H1 (cell line): ENCODE measurements around the gene PAFAH1B1. TPM values are rescaled to one million over a fixed set of nuclear protein-coding genes. Genes with fewer than 3 reads are reported as not detected.

Source experiments
- CTCF ChIA-PET: fragments of 300-600 bp; sonication (Branson Sonifier 250); formaldehyde crosslinking; loops from one replicate; lab custom pipeline; 2021; ENCODE audit not compliant: partially characterized antibody; lab: Charles Lee
- POLR2A ChIA-PET: fragments of 300-600 bp; sonication (Branson Sonifier 250); formaldehyde crosslinking; loops from one replicate; lab custom pipeline; 2021; ENCODE audit warnings: inconsistent platforms; ENCODE audit not compliant: partially characterized antibody; lab: Charles Lee
- DNase-seq, 2 experiments: peaks; one replicate each; pipeline versions ENCODE4 v3.0.0 to v3.0.0-alpha.2; 2010 to 2022; ENCODE audit warnings: low spot score in 2 of 2, low read depth in 1 of 2, mixed read lengths in 1 of 2
- FAIRE-seq: peaks from 2 replicates; lab custom pipeline; 2011; peaks lifted over from hg19 to GRCh38; lab: Jason Lieb, UNC
- H2AFZ ChIP-seq: 2 replicates; pipeline ENCODE4 v1.8.1; 2012; ENCODE audit warnings: low read length, inconsistent platforms
- H2AK5ac ChIP-seq: 2 replicates; pipeline ENCODE4 v1.6.1; 2013; ENCODE audit warnings: low read depth, low read length
- H2BK120ac ChIP-seq: replicated peaks from 2 replicates; pipeline ENCODE3; 2013; ENCODE audit warnings: low read depth, low read length, inconsistent platforms
- H2BK12ac ChIP-seq: 2 replicates; pipeline ENCODE4 v1.6.1; 2013; ENCODE audit warnings: low read depth, low read length
- H2BK15ac ChIP-seq: 2 replicates; pipeline ENCODE4 v1.6.1; 2013; ENCODE audit warnings: low read length
- H2BK20ac ChIP-seq: 2 replicates; pipeline ENCODE4 v1.6.1; 2013; ENCODE audit warnings: low read length
- H2BK5ac ChIP-seq: 2 replicates; pipeline ENCODE4 v1.6.1; 2013; ENCODE audit warnings: low read depth, low read length
- H3K14ac ChIP-seq: 2 replicates; pipeline ENCODE4 v1.6.1; 2013; ENCODE audit warnings: inconsistent platforms; ENCODE audit not compliant: insufficient read length
- H3K18ac ChIP-seq: 2 replicates; pipeline ENCODE4 v1.6.1; 2013; ENCODE audit warnings: low read length; ENCODE audit errors: extremely low read depth
- H3K23ac ChIP-seq: 2 replicates; pipeline ENCODE4 v1.6.1; 2013; ENCODE audit warnings: inconsistent platforms; ENCODE audit not compliant: insufficient read length
- H3K23me2 ChIP-seq: 2 replicates; pipeline ENCODE4 v1.6.1; 2013; ENCODE audit warnings: low read depth, low read length
- H3K27ac ChIP-seq: 2 replicates; pipeline ENCODE4 v1.6.1; 2011; ENCODE audit warnings: low read depth, low read length, inconsistent platforms
- H3K27me3 ChIP-seq, 4 experiments: replicated peaks in 1 of 4; 1 replicate in 1 of 4; 2 replicates in 3 of 4; pipeline versions ENCODE4 v1.6.1 to v1.8.1; 2011 to 2013; ENCODE audit warnings: low read length in 3 of 4, mild to moderate bottlenecking in 3 of 4, inconsistent platforms in 2 of 4, mixed read lengths in 2 of 4, moderate library complexity in 1 of 4; ENCODE audit not compliant: control insufficient read depth in 3 of 4, insufficient read depth in 3 of 4; ENCODE audit errors: extremely low read depth in 1 of 4
- H3K36me3 ChIP-seq, 4 experiments: 2 replicates each; pipeline versions ENCODE4 v1.6.1 to v1.8.1; 2011 to 2013; ENCODE audit warnings: mild to moderate bottlenecking in 4 of 4, low read length in 3 of 4, moderate library complexity in 2 of 4, control low read depth in 1 of 4, inconsistent platforms in 1 of 4; ENCODE audit not compliant: insufficient read depth in 4 of 4, control insufficient read depth in 2 of 4
- H3K4ac ChIP-seq: replicated peaks from 2 replicates; pipeline ENCODE3; 2013; ENCODE audit warnings: low read length, low read depth, mixed read lengths, inconsistent platforms; ENCODE audit not compliant: insufficient read length
- H3K4me1 ChIP-seq, 4 experiments: replicated peaks in 1 of 4; 1 replicate in 1 of 4; 2 replicates in 3 of 4; pipeline versions ENCODE4 v1.6.1 to v1.8.1; 2011 to 2013; ENCODE audit warnings: low read length in 3 of 4, inconsistent platforms in 2 of 4, mixed read lengths in 1 of 4; ENCODE audit not compliant: insufficient read depth in 4 of 4, control insufficient read depth in 3 of 4
- H3K4me2 ChIP-seq, 2 experiments: 2 replicates each; pipeline versions ENCODE4 v1.6.1 to v1.8.1; 2011 to 2013; ENCODE audit warnings: low read depth in 2 of 2, low read length in 2 of 2, control low read depth in 1 of 2, inconsistent platforms in 1 of 2, mild to moderate bottlenecking in 1 of 2; ENCODE audit not compliant: insufficient read depth in 1 of 2
- H3K4me3 ChIP-seq, 4 experiments: fragments of 200-600, 300-600 bp in 1 of 4; sonication (generic), shearing (Covaris generic), sonication (Bioruptor Twin) in 1 of 4; 2 replicates each; pipeline versions ENCODE4 v1.5.1 to v1.8.1; 2011 to 2016; ENCODE audit warnings: low read length in 4 of 4, low read depth in 3 of 4, control low read depth in 2 of 4, inconsistent platforms in 2 of 4, mild to moderate bottlenecking in 2 of 4, mixed read lengths in 1 of 4, moderate library complexity in 1 of 4; ENCODE audit not compliant: insufficient read depth in 2 of 4; ENCODE audit errors: extremely low read depth in 1 of 4
- H3K56ac ChIP-seq: replicated peaks from 2 replicates; pipeline ENCODE3; 2013; ENCODE audit warnings: low read depth, mild to moderate bottlenecking, mixed read lengths, low read length, inconsistent platforms; ENCODE audit not compliant: insufficient read length
- H3K79me1 ChIP-seq: 2 replicates; pipeline ENCODE4 v1.6.1; 2013; ENCODE audit warnings: low read depth, low read length, control low read depth
- H3K79me2 ChIP-seq, 2 experiments: 2 replicates each; pipeline versions ENCODE4 v1.6.1 to v1.8.1; 2012 to 2013; ENCODE audit warnings: low read length in 2 of 2, mild to moderate bottlenecking in 2 of 2, inconsistent platforms in 1 of 2; ENCODE audit not compliant: insufficient read depth in 2 of 2, control insufficient read depth in 1 of 2
- H3K9ac ChIP-seq, 4 experiments: replicated peaks in 1 of 4; 1 replicate in 1 of 4; 2 replicates in 3 of 4; pipeline versions ENCODE4 v1.6.1 to v1.8.1; 2011 to 2013; ENCODE audit warnings: low read depth in 3 of 4, low read length in 3 of 4, control low read depth in 2 of 4, mild to moderate bottlenecking in 2 of 4, moderate library complexity in 2 of 4, inconsistent platforms in 1 of 4; ENCODE audit errors: extremely low read depth in 1 of 4
- H3K9me3 ChIP-seq, 2 experiments: 2 replicates each; pipeline versions ENCODE4 v1.6.1 to v1.8.1; 2012 to 2013; ENCODE audit warnings: mild to moderate bottlenecking in 2 of 2, moderate library complexity in 2 of 2, control low read depth in 1 of 2, inconsistent platforms in 1 of 2, low read depth in 1 of 2, low read length in 1 of 2, mixed read lengths in 1 of 2; ENCODE audit not compliant: insufficient read depth in 2 of 2
- H4K20me1 ChIP-seq, 2 experiments: replicated peaks in 1 of 2; 2 replicates each; pipeline versions ENCODE3 to v1.8.1; 2011 to 2013; ENCODE audit warnings: inconsistent platforms in 2 of 2, low read length in 2 of 2, mild to moderate bottlenecking in 1 of 2; ENCODE audit not compliant: insufficient read depth in 2 of 2, control insufficient read depth in 1 of 2
- H4K5ac ChIP-seq: 2 replicates; pipeline ENCODE4 v1.6.1; 2013; ENCODE audit warnings: low read length, low read depth, mixed read lengths, inconsistent platforms; ENCODE audit not compliant: insufficient read length
- H4K8ac ChIP-seq: 2 replicates; pipeline ENCODE4 v1.8.0; 2013; ENCODE audit warnings: mild to moderate bottlenecking, moderate library complexity, low read length, inconsistent platforms; ENCODE audit not compliant: insufficient read depth; ENCODE audit errors: extremely low read depth
- H4K91ac ChIP-seq: replicated peaks from 2 replicates; pipeline ENCODE3; 2013; ENCODE audit warnings: low read length, mixed read lengths, inconsistent platforms; ENCODE audit not compliant: insufficient read length
- ATF2 ChIP-seq: IDR thresholded peaks from 2 replicates; pipeline ENCODE4 v1.6.1; 2012; ENCODE audit warnings: low read length, inconsistent platforms
- CEBPB ChIP-seq: IDR thresholded peaks from 2 replicates; pipeline ENCODE4 v1.6.1; 2012; ENCODE audit warnings: low read depth, low read length
- GABPA ChIP-seq: IDR thresholded peaks from 2 replicates; pipeline ENCODE4 v1.6.1; 2011; ENCODE audit warnings: mild to moderate bottlenecking, low read length, moderate library complexity, borderline replicate concordance; ENCODE audit not compliant: insufficient read depth
- JUND ChIP-seq: IDR thresholded peaks from 2 replicates; pipeline ENCODE4 v1.6.1; 2011; ENCODE audit warnings: mild to moderate bottlenecking, improper control_type of control experiment, low read length
- KDM4A ChIP-seq: IDR thresholded peaks from one replicate; pipeline ENCODE4 v1.7.1; 2012; ENCODE audit warnings: low read depth, mild to moderate bottlenecking, moderate library complexity, low read length, inconsistent platforms; ENCODE audit not compliant: severe bottlenecking
- POLR2A ChIP-seq, 2 experiments: IDR thresholded peaks; 1 replicate in 1 of 2; 2 replicates in 1 of 2; pipeline ENCODE4 v1.6.1; 2011; ENCODE audit warnings: low read depth in 2 of 2, low read length in 2 of 2, mild to moderate bottlenecking in 2 of 2; ENCODE audit errors: control extremely low read depth in 1 of 2
- RXRA ChIP-seq: IDR thresholded peaks from 2 replicates; pipeline ENCODE4 v1.6.1; 2011; ENCODE audit warnings: low read depth, mild to moderate bottlenecking, low read length, moderate library complexity; ENCODE audit not compliant: insufficient read depth
- SP4 ChIP-seq: IDR thresholded peaks from 2 replicates; pipeline ENCODE4 v1.6.1; 2012; ENCODE audit warnings: low read length, inconsistent platforms
- WGBS, 2 experiments: shearing (Covaris generic) in 1 of 2; methylation state at CpG; one replicate each; pipeline versions ENCODE4 v1.1.6 to v1.1.7; 2013 to 2015; ENCODE audit warnings: low lambda C conversion rate in 2 of 2, mixed read lengths in 2 of 2, inconsistent platforms in 1 of 2, low coverage in 1 of 2, missing lambda C conversion rate in 1 of 2; ENCODE audit not compliant: insufficient replicate concordance in 2 of 2, insufficient coverage in 1 of 2, insufficient read length in 1 of 2; ENCODE audit errors: extremely low coverage in 1 of 2, missing lambda C conversion rate in 1 of 2; 5-methylcytosine and 5-hydroxymethylcytosine counted together
- polyA plus RNA-seq, 7 experiments: library from polyadenylated mRNA; depleted of rRNA in 3 of 7; stranded (reverse) in 5 of 7; unstranded in 2 of 7; fragments of >200 nt in 5 of 7; fragments of 200-250 nt in 2 of 7; gene quantifications; 1 replicate in 5 of 7; 2 replicates in 1 of 7; 4 replicates in 1 of 7; pipeline versions ENCODE4 v1.2.1 to v1.2.3, GENCODE V29; 2011 to 2013; ENCODE audit warnings: missing spikeins in 2 of 7, mixed read lengths in 2 of 7
- total RNA-seq: library from RNA; stranded (reverse); fragmentation: NEBNext Ultra II Directional; extraction: Animal tissue kit (Norgen Biotek cat#: 25700); gene quantifications from 2 replicates; pipeline ENCODE4 v1.2.1, GENCODE V29; 2021
- TF ChIP-seq, protein P1 (sequence below): IDR thresholded peaks from 2 replicates; pipeline ENCODE4 v1.6.1; 2012; ENCODE audit warnings: inconsistent platforms

PAFAH1B1 gene
- total and polyA plus RNA-seq, 2 of the 8 experiments (the other 6 are each of a cell fraction or from before 2014, with no cell fraction given) = 42.0 to 152 TPM

- Histone ChIP-seq H3K79me1 (peaks cover 12% of the 10 kb centered on the region), H3K36me3 (no peaks in the 10 kb centered on the region), H3K4me3 (peak overlapping the region in 3 of 4 experiments; percentile 59 to 66 (median 62); a peak in 6 of 8 replicates), H4K20me1 (peaks cover 7 to 10% of the 10 kb centered on the region in 2 experiments), H2AK5ac (no peak overlapping the region), H4K91ac (peak overlapping the region; percentile 82), H3K23ac (no peak overlapping the region), H3K4ac (no peak overlapping the region), H3K27me3 (peaks cover 0 to 9% (median 6%) of the 10 kb centered on the region in 4 experiments; a peak in 5 of 7 replicates), H2BK5ac (peak overlapping the region; percentile 1; the same call in 1 of the 2 replicates), H2BK12ac (peak overlapping the region; percentile 29; the same call in 1 of the 2 replicates), H3K27ac (no peak overlapping the region), H4K5ac (peak overlapping the region; percentile 28), H3K56ac (no peak overlapping the region), H3K23me2 (peaks cover 7% of the 10 kb centered on the region; the same call in 1 of the 2 replicates), H2BK120ac (no peak overlapping the region), H3K9ac (no peak overlapping the region), H2AFZ (0 out of 2 replicates have a peak overlapping the region, but pooled peaks have one; percentile 19), H3K18ac (peak overlapping the region; percentile 75; the same call in 1 of the 2 replicates), H2BK20ac (no peak overlapping the region), H3K79me2 (peaks cover 21 to 35% of the 10 kb centered on the region in 2 experiments; a peak in 3 of 4 replicates), H3K9me3 (no peaks in the 10 kb centered on the region), H3K4me1 (peaks cover 4 to 31% (median 23%) of the 10 kb centered on the region in 4 experiments), H3K4me2 (peak overlapping the region; percentile 85 to 90), H3K14ac (no peak overlapping the region), H4K8ac (no peak overlapping the region; the same call in 1 of the 2 replicates), H2BK15ac (no peak overlapping the region; the same call in 1 of the 2 replicates)
- FAIRE-seq (no peak), DNase-seq (no peak)
- ChIA-PET CTCF (no interaction called here), POLR2A (interaction anchor here (4.3 kb wide), 1 partner anchor 11 kb away, joined by 23 read pairs; no protein-coding TSS in a partner anchor)
- WGBS, 2 experiments = 81% methylated on average over 34 of the region's 36 CpGs; no CpG with 5 or more reads in 1 of the 2 experiments
- TF ChIP-seq, protein P1, sequence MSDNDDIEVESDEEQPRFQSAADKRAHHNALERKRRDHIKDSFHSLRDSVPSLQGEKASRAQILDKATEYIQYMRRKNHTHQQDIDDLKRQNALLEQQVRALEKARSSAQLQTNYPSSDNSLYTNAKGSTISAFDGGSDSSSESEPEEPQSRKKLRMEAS = peak; percentile 40; the same call in 1 of the 2 replicates
- TF ChIP-seq SP4 (no peak), CEBPB (no peak), RXRA (no peak), KDM4A (no peak), ATF2 (0 out of 2 replicates have a peak, but pooled peaks have one; percentile 34), JUND (no peak), POLR2A (IDR thresholded peaks at IDR 0.05; ENCODE audit: control extremely low read depth in 1 of 2, low read depth in 2 of 2, low read length in 2 of 2) (no peak), GABPA (no peak)
These were observed 119.0 kb downstream of the PAFAH1B1 start for GRCh38 chr17:2712300-2713043.
